COLO668 (cell line): Measurements from ENCODE around the gene STX8.
"Not testable (repeated sequence)": the region's sequence is repeated elsewhere in the genome, so short reads cannot be mapped to it uniquely, and the experiment has no call there.

ENCODE experiments used
- DNase-seq: peaks from one replicate; lab custom pipeline; 2025; ENCODE audit not compliant: unreplicated experiment; lab: John Stamatoyannopoulos, UW

The STX8 gene

GRCh38 chr17:9575381-9576101 is at the start of gene STX8:
STX8 (minus strand) TSS chr17:9575820; CDS start chr17:9575808, 12 bp downstream.
- DNase-seq, result peak; percentile 85

GRCh38 chr17:9622961-9623360 is 47.3 kb upstream of the STX8 start:
- DNase-seq, result no peak

DNA sequence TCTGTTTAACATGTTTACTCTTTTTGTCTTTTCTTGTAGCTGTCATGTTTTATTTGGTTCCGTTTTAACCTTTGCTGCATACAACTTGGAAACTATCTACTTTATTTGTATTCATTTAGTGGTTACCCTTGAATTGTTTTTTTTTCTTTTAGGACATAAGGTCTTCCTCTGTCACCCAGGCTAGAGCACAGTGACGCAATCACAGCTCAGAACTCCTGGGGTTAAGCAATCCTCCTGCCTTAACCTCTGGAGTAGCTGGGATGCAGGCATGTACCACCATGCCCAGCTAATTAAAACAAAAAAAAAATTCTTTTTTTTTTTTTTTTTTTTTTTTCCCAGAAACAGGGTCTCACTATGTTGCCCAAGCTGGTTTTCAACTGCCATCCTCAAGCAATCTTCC is 39.9 kb upstream of the STX8 start:
- DNase-seq, result no peak

DNA sequence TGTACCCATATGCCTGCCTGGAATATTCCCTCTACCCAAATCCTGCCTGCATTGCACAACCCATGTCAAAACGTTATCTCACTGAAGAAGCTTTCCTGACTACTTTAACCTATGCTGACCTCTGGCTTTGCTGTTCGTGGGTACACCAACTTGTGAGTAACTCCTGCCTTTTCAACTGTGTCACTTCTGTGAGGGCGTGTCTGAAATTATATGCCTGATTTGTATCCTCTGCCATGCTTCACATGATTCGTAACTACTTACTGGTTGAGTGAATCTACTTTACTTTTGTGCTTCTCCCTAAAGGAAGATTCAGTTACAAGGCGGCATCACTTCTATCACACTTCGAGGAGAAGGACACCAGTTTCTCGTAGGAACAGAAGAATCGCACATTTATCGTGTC is 36.4 kb upstream of the STX8 start:
- no peak for DNase-seq

DNA sequence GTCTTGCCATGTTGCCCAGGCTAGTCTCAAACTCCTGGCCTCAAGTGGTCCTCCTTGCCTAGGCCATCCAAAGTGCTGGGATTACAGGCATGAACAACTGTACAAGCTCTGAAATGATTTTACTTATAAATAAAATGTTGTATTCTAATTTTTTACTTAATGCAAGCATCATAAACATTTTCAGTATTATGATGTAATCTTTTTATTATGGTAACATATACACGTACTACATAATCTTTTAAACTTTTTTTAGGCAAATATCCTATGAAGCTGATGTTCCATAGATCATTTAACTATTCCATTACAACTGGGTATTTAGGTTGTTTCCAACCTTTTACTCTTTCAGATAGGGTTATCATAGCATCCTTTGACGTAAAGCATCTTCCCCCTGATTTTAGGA is 35.9 kb upstream of the STX8 start:
- DNase-seq, result no peak

- DNase-seq, result not testable (repeated sequence)
Measured at GRCh38 chr17:9607058-9607457, 31.4 kb upstream of the STX8 start.

GRCh38 chr17:9606453-9606852 is 30.8 kb upstream of the STX8 start:
- DNase-seq, result no peak

DNA sequence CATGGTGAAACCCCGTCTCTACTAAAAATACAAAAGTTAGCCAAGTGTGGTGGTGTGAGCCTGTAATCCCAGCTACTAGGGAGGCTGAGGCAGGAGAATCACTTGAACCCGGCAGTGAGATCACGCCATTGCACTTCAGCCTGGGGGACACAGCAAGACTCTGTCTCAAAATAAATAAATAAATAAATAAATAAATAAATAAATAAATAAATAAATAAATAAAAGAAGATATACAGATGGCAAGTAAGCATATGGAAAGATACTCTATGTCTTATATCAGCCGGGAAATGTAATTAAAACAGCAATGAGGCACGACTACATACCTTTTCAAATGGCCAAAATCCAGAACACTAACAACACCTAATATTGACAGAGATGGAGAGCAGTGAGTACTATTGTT is 29.0 kb upstream of the STX8 start:
- not testable (repeated sequence) for DNase-seq

GRCh38 chr17:9598661-9599060 is 23.0 kb upstream of the STX8 start:
- DNase-seq, result no peak

- DNase-seq, result not testable (repeated sequence)
Measured at GRCh38 chr17:9597638-9598037, 22.0 kb upstream of the STX8 start.

GRCh38 chr17:9594065-9594464 is 18.4 kb upstream of the STX8 start:
- DNase-seq, result no peak

- no peak for DNase-seq
Measured at GRCh38 chr17:9587969-9588656, 12.5 kb upstream of the STX8 start.

GRCh38 chr17:9577373-9577709 is 1.7 kb upstream of the STX8 start:
- no peak for DNase-seq

DNA sequence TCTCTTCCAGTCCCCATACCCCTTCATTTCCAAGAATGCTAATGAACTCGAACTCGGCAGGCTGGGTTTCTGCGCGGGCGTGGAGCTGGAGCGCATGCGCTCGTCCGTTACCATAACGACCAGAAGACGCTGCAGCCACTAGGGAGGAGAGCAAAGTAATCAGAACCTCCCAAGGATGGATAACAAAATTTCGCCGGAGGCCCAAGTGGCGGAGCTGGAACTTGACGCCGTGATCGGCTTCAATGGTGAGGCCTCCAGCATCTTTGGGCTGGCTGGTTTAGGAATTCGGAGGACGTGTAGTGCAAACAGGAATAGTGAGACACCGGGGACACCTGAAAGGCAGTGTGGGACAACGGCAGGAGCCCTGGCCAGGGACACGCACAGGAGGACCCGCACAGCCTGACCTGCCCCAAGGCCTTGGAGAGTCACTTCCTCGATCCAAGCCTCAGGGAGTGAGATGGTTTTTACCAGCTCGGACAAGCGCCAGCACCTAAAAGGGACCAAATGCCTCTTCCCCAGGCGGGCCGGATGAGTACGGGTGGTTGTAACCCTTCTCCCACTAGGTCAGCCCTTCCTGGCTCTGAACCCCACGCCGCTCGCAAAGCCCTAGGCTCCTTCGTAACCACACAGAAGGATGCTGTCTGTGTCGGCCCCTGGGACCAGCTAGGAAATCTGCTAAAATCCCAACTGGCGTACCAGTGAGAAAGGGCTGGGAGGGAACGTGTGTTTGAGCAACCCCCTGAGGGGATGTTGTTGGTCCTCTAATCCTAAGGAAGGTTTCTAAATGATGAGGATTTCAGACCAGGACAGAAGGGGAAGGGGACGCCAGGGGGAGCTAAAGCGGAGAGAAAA is 1.1 kb upstream of the STX8 start, which contains the start of gene CFAP52:
Gene CFAP52, plus strand, starts transcription at position 122 of the 852 bp plus-strand sequence. Its CDS starts 54 bp downstream, at position 176.
- peak; percentile 54 for DNase-seq

DNA sequence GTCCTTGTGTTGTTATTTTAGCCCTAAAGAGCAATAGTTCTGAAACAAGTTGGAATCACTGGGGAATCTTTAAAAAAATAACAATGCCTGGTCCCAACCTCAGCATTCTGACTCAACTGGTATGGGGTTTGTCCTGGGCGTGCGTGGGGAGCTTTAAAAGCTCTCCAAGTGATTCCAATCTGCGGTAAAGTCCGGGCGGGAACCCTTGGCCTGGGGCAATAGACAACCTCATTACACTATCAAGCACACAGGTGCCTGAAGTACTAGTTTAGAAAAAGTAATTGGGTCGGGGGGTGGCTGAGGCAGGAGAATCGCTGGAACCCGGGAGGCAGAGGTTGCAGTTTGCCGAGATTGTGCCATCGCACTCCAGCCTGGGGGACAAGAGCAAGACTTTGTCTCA is 4.4 kb downstream of the STX8 start:
- DNase-seq, result no peak

- no peak for DNase-seq
Measured at GRCh38 chr17:9568957-9569588, 6.5 kb downstream of the STX8 start.

- DNase-seq, result no peak
Measured at GRCh38 chr17:9568004-9568403, 7.6 kb downstream of the STX8 start.

DNA sequence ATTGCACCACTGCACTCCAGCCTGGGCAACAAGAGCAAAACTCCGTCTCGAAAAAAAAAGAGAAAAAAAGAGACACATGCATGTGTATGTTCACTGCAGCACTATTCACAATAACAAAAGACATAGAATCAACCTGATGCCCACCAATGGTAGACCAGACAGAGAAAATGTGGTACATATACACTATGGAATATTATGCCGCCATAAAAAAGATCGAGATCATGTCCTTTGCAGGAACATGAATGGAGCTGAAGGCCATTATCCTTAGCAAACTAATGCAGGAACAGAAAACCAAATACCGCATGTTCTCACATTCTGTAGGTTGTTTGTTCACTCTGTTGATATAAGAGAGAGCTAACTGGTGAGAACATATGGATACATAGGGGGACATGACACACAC is 8.9 kb downstream of the STX8 start:
- not testable (repeated sequence) for DNase-seq

DNA sequence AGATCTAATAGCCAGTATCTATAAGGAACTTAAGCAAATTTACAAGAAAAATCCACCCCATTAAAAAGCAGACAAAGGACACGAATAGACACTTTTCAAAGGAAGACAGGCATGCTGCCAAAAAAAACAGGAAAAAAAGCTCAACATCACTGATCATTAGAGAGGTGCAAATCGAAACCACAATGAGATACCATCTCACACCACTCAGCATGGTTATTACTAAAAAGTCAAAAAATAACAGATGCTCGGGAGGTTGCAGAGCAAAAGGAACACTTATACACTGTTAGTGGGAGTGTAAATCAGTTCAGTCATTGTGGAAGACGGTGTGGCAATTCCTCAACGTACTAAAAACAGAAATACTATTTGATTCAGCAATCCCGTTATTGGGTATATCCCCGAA is 9.6 kb downstream of the STX8 start:
- no peak for DNase-seq

DNA sequence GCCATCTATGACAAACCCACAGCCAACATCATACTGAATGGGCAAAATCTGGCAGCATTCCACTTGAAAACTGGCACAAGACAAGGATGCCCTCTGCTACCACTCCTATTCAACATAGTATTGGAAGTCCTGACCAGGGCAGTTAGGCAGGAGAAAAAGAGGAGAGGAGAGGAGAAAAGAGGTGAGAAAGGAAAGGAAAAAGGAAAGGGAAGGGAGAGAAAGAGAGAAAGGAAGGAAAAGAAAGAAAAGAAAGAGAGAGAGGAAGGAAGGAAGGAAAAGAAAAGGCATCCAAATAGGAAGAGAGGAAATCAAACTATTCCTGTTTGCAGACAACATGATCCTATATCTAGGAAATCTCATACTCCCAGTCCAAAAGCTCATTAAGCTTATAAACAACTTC is 11.5 kb downstream of the STX8 start:
- no peak for DNase-seq

DNA sequence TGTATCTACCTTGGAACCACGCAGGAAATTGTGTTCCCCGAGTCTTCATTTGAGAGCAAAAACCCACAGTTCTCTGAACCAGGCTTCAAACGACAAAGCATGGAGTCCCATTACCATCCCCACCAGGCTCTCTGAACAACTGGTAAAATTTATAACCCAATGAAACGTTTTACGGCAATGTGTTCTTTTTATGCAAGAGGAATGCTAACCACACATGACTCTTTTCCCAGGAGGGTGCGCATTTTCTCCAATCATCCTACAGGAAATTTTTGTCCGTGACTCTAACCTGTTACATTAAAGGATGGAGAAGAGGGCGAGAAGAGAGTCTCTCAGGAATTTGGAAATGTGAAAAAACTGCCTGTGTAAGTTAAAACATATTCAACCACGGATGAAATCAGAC is 17.8 kb downstream of the STX8 start:
- no peak for DNase-seq
